Hematopoietic multipotent progenitor cell treated with erythropoietin and hydrocortisone succinate and interleukin-3 and kit ligand, for 4 days (in vitro differentiated cells): Measurements from ENCODE around the gene SEC14L5.

ENCODE experiments used
- DNase-seq: peaks from one replicate; pipeline ENCODE4 v3.0.0-alpha.2; 2015

Gene SEC14L5

DNA sequence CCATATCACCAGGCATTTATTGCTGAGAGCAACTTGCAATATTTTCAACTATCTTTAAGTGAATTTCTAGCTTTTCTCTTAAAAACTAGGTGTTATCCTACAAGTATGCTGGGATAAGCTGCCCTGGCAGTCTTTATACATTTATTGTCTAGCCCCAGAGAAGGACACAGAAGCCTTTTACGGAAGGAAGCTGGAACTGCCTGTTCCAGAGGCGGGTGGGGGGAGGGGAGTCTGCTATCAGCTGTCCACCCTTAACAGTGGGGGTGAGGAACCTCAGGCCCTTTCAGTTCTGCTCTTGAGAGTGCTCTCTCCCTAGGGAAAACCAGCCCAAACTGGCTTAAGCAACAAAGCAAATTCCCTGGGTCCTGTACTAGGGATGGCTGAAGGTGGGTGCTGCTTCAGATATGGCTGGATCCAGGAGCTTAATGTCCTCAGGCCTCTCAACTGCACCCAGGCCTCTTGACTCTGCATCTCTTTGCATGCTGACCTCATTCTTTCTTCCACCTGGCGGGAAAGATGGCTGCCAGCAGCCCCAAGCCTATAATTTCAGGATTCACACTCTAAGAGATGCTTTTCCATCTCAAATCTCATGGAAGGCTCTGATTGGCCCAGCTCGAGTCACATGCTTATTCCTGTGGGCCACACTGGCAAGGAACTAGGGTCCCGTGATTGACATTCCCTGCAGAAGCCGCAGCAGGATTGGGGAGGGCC lies 59.0 kb downstream of the SEC14L5 start:
- no peak for DNase-seq

DNA sequence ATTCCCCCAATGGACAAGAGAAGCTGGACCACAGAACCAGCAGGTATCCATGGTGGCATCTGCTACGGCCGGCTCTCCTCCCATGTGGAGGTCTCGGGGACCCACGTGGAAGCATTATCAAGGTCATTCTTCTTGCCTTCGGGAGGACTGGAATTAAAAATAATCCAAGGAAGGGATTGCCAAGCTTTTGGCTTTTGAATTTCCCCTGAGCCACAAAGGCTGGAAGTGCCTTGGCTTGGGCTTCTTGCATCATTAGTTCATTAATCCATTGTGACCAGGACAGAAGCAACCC lies 59.5 kb downstream of the SEC14L5 start:
- no peak for DNase-seq

DNA sequence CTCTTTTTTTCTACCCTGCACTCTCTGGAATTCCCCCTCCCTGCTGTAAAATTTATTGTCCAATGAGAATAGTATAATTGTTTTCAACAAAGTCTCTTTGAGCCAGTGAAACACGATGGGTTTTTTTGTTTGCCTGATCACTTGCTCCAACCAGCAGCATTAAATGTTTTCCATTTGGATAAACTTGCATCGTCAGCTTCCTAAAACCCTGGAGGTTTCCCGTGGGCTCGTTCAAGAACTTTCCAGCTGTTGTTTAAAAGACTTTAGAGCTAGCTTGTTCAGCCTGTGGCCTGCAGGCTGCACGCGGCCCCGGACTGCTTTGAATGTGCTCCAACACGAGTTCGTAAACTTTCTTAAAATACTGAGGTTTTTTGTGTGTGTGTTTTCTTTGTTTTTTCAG lies 60.7 kb downstream of the SEC14L5 start:
- DNase-seq: no peak

DNA sequence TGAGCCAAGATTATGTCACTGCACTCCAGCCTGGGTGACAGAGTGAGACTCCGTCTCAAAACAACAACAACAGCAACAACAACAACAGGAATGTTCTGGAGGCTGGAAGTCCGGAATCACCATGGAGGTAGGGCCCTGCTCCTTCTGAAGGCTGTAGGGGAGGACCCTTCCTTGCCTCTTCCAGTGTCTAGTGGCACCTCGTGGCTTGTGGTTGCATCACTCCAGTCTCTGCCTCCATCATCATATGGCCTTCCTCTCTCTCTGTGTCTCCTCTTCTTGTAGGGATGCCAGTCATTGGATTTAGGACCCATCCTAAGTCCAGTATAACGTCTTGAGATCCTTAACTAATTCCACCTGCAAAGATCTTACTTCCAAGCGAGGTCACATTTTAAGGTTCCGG lies 61.6 kb downstream of the SEC14L5 start:
- no peak for DNase-seq

DNA sequence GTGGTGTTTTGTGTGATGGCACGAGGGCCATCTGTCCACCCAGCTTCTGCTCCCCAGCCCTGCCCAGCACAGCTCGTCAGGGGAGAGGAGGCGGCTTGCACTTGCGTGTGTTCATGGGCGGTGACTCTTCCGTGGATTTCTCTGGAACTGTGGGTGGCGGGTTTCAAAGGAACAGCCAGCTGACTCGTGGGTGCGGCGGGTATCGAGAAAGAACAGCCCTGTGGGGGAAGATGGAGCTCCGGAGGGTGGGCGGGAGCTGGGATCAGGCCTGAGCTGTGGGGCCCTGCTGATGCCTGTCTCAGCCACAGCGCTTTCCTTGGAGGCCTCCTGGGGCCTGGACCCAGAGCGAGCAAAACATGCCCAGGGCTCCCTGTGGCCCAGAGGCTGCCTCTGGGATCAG lies 62.4 kb downstream of the SEC14L5 start:
- DNase-seq: no peak

DNA sequence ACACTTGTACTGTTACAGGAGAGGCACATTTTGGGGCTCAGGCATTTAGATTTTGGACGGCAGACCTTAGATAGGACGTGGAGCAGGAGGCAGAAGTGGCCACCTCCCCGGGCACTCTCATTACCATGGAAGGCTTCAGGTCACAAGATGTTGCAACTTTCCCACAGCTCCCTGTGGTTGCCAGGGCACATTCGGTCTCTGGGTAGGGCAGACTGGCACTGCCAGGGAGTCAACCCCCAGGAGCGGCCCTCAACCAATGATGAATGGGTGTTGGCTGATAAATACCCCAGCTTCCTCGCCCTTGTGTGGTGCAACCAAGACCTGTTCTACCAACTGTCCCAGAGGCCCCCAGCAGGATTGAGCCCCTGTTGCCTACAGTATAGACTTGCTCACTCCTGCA lies 64.4 kb downstream of the SEC14L5 start:
- DNase-seq: no peak

DNA sequence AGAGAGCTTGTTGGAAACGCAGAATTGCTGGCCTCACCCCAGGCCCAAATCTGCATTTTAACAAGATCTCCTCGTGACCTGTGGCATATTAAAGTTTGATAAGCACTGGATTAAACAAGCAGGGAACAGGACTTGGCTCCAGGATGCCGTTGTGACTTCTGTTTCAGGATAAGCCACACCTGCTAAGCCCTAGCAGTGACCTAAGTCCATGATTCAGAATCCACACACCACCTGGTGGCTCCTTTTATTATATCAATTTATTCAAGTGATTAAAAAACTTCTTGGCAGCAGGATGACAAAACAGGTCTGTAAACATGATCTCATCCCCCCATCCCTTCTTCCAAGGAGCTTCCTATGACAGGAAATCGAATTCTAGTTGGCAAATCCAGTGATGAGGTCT lies 66.5 kb downstream of the SEC14L5 start:
- DNase-seq: peak; percentile 59

DNA sequence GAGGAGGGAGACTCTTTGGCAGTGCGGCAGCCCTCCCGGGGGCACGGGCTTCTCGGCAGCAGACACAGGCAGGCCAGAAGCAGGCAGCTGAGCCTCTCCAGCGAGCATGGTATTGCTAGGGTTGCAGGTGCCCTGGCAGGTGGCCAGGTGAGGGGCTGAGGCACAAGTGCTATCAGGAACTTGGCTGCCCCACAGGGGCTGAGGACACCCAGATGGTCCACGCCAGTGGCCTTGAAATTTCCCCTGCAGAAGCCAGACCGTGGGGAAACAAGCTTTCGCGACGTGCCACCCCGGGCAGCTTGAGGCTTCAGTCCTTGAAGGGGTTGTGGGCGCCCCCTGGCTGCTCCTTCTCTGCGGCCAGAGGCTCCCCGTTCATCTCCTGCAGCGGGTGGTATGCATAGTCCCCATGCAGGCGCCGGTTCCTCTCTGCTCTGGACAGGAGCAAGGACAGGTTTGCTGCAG lies 67.1 kb downstream of the SEC14L5 start:
- peak; percentile 57 for DNase-seq

DNA sequence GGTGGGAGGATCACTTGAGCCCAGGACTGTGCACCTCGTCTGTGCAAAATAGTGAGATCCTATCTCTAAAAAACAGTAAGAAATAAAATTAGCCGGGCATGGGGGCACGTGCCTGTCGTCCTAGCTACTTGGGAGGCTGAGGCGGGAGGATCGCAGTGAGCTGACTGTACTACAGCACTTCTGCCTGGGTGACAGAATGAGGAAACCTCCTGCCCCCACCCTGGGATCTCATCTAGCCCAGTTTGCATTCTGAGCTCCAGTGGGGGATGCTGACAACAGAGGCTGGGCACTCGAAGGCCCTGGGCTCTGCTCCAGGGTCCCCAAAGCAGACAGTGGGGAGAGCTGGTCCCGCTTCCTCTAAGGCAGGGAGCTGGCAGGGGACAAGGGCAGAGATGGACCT lies 68.5 kb downstream of the SEC14L5 start:
- DNase-seq: no peak

DNA sequence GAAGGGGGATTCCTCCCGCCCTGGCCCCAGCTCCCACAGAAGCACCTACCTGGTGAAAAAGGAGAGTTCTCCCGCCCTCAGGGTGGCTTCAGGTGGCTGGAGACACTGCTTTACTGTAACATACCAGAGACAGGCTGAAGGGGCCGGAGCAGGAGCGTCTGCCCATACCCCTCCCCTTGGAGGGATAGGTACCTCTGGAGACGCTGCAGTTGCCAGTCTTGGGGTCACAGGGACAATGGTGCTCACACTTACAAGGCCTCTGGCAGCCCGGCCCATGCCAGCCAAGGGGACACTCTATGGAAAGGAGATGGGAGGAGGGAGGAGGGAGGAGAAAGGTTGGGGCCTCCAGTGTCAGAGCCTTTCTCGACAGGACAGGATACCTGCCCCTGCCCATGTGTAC lies 69.0 kb downstream of the SEC14L5 start:
- DNase-seq: no peak

DNA sequence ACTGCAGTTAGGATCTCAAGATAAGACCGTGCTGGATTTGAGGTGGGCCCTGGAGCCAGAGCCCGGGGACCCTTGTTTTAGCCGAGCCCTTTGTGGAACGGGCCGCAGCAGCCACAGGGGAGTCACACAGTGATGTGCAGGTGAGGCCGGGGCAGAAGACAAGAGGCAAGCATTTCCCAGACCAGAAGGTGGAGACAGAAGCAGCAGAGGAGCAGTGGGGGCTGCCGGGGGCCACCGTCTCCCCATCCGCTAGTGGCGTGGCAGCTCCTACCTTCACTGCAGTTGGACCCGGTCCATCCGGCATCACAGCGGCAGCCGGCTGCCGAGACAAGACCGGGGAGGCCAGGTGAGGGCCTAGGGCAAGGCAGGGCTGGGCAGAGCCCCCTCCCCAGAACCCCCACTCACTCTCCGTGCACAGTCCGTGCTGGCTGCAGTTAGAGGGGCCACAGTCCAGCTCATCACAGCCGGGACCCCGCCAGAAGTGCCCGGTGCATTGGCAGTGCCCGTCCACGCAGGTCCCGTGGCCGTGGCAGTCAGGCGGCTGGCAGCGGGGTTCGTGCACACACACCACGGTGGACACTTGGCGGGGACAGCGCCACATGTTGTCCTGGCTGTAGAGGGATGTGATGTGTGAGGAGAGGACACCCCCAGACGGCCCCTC lies 69.6 kb downstream of the SEC14L5 start:
- no peak for DNase-seq

DNA sequence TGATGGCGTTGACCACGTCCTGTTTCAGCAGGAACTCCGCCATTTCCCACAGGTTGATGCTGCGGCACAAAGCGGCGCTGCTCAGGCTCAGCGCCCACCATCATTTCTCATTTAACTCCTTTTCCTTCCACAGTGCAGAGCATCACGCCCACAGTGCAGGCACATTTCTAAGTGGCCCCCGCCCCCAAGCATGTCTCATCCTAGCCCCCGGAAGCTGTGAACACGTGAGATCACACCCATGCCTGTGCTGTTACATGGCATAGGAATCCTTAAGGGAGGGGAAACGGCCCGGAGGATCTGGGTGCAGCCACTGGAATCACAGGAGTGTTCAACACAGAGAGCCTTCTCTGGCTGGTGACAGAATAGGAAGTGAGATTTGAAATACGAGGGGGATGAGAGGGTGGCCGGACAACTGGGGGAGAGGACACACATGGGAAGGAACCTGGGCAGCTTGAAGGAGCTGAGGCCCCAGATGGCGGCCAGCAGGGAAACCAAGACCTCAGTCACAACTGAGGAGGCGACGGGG lies 70.9 kb downstream of the SEC14L5 start:
- no peak for DNase-seq

DNA sequence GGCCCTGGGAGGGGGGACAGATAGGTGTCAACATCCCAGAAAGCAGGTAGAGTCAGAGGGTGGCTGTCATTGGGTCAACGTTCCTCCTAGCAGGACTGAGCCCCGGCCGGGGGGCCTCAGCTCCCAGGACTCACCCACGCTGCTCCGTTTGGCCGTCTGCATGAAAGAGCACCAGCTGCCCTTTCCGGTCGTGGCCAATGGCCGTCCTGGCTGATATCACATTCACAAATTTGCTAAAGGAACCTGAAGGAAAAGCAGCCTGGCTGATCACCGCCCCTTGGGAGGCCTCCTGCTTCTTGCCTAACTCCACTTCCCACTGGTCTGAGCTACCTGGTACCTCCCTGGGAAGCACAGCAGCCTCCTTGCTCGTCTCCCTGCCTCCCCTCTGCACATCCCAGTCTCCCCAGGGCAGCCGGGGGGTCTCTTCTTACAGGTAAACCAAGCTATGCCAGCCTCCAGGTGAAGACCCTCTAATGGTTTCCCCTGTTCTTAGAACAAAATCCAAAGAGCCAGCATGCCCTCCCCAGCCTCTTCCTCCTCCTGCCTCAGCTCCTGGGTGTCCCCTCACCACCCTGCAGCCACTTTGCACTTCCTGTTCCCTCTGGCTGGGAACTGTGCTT lies 72.2 kb downstream of the SEC14L5 start:
- no peak for DNase-seq

DNA sequence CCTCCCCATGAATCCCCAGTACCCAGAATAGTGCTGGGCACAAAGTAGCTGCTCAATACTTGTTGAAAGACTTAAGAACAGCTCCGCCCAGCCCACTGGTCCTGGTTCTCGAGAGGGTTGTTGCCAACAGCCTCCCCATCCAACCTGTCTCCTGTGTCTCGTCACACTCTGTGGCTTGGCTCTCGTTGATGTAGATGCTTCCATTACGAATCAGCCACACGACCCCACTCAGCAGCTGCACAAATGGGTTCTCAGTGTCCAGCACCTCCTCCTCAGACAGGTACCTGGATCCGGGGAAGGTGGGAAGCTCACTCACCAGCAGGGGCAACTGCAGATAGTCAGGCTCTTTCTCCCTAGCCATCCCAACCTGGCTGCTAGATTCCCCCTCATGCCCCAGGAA lies 73.5 kb downstream of the SEC14L5 start:
- no peak for DNase-seq

DNA sequence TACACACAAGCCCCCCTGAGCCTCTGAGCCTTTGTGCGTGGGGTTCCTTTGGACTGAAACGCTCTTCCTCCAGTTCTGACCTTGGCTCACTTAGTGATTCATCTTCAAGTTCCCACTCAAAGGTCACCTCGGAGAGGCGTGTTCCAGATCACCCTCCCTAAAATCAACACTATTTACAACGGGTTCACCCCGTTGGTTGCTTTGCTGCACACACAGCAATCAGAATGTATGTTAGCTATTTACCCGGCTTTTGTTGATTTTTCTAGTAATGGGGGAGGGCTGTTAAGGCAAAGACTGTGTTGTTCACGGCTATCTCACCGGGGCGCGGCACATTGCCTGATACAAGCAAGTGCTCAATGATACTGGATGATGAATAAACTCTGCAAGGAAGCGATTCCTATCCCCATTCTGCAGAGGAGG lies 74.6 kb downstream of the SEC14L5 start:
- DNase-seq: peak; percentile 42

DNA sequence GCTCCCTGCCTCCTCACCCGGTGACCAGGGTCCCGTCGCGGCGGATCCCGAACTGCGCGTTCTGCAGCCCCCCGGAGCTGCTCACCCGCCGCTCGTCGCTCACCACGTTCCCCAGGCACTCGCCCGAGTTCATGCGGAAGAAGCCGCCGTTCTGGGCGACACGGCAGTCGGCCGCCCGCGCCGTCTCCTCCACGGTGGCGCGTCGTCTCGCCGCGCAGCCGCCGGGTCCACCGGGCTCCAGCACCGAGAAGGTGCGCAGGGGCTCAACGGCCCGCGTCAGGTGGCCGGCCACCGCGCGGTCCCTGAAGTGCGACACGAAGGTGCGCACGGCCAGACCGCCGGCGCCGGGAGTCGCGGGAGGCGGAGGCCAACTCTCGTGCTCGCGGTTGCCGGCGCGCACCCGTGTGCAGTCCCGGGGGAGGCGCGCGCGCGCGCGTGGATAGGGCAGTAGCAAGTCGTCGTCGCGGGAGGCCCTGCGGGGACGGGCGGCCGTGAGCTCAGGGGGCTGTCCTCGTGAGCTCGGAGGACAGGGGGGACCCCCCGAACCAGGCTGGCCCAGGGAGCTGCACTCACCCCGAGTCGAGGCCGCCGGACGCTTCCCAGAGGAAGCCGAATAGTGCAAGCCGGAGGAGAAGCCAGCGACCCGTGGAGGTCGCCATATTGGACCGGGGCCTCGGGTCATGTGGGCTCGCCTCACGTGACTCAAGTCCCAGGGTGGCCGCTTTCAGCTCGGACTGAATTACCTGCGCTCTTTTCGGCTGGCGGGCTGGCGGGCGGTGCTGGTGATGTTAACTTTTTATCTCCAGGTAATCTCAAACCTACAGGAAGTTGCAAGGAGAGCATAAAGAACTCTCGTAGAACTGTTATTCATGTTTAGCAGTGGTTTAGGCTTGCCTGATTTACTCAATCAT lies 75.4 kb downstream of the SEC14L5 start, which contains the start of gene NAGPA:
Gene NAGPA, minus strand, starts transcription at position 680 of the 911 bp plus-strand sequence. Its CDS starts 21 bp downstream, at position 659.
- DNase-seq: peak; percentile 92

DNA sequence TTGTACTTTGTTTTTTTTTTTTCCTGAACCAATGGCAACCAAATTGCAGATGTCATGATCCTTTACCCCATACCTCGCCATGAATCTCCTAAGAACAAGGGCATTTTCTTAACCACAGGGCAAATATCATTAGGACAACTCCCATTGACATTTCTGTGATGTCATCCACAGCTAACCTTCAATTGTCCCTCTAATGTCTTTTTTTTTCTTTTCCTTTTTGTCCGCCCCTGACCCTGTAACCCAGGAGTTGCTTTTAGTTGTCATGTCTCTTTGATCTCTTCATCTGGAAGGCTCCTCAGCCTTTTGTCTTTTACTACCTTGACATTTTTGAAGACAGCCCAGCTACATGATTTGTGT lies 76.0 kb downstream of the SEC14L5 start:
- DNase-seq: no peak

DNA sequence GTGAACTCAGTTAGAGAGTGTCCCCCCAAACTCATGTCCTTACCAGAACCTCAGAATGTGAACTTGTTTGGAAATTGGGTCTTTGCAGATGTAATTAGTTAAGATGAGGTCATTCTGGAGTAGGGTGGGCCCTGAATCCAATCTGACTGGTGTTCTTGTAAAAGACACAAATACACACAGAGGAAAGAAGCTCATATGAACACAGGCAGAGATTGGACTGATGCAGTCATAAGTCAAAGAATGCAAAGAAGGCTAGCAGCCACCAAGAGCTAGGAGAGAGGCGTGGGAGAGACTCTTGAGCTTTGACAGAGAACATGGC lies 77.7 kb downstream of the SEC14L5 start:
- DNase-seq: no peak

DNA sequence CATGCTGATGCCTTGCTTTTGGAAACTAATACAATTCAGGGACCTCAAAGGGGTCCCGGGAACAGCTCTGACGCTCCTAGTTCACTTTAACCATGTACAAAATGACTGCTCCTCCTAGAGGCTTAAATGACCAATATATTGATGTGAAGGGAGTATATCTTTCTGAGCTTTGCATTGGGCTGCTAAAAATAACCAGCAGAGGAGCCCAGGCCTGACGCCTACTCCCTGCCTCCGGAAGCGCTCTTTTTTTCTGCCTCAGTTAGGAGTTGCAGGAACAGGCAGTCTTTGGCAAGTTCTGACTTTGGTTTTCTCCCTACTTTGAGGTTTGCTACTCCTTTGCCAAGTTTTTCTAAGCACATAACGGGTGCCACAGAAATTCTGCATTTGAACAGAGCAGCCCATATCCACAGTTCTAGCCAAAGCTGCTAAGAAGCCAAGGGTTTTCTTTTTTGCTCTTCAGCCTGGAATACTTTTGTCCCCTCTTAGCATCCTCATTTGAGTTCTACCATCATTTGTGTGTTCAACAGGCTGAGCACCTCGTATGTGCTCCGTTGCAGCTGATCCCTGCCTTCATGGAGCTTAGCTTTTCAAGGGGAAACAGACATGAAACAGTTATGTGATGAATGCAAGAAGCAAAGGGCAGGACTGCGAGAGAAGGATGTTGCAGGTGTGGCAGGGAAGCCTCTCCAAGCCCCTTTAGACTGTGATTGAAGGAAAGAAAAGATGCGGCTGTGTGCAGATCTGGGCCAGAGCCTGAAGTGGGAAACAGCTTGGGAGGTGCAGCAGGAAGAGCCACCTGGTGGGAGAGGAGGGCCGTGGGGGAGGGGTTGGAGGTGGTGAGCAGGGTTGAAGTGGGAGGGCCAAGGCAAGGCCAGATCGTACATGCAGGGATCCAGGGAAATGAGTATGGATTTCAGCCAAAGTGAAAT lies 78.4 kb downstream of the SEC14L5 start:
- no peak for DNase-seq

DNA sequence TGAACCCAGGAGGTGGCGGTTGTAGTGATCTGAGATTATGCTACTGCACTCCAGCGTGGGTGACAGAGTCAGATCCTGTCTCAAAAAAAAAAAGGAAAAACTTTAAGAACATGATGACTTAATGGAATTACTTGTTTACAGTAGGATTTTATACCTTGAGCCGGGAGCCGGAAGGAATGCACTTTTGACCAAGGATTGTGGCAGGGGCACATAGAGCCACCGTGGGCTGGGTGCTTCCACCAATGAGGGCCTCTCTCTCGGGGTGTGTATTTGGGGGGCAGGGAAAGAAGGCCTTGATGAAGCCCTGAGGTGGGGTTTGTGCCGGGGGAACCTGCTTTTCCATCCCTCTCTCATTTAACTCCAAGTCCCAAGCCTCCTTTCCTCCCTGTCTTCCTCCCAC lies 82.3 kb downstream of the SEC14L5 start:
- no peak for DNase-seq

DNA sequence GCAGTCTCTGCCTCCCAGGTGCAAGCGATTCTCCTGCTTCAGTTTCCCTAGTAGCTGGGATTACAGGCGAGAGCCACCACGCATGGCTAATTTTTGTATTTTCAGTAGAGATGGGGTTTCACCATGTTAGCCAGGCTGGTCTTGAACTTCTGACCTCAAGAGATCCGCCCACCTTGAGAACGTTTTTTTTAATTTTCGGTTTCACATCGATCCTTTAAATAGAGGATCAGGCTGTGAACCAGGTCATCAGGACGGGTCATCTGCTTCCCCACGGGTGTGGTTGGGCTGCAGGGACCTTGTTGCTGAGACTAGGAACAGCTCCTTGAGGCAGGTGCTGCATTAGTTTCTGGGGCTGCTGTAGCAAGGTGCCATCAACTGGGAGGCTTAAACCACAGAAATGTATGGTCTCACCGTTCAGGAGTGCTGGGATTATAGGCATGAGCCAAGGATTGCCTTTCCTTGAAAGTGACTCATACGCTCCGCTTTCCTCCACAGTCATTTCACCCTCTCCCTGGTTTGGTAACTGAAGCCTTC lies 83.5 kb downstream of the SEC14L5 start:
- DNase-seq: no peak
